Measurements from ENCODE around the gene KLK14. TPM values are rescaled to one million over a fixed set of nuclear protein-coding genes. Genes with fewer than 3 reads are reported as not detected.

The KLK14 gene
- total and polyA plus RNA-seq, 2 experiments from 2014 or later = 0.13 TPM; not detected in 1

- Histone ChIP-seq H3K36me3 (replicated peaks; ENCODE audit: insufficient read depth, low read depth) (no peaks in the 10 kb centered on the region), H3K27me3 (no peaks in the 10 kb centered on the region), H3K79me2 (no peaks in the 10 kb centered on the region), H3K4me3 (no peak overlapping the region), H3K27ac (no peak overlapping the region), H4K20me1 (ENCODE audit: insufficient read depth, poor library complexity, severe bottlenecking) (no peaks in the 10 kb centered on the region), H3K4me1 (ENCODE audit: insufficient read depth) (no peaks in the 10 kb centered on the region), H3K9me3 (ENCODE audit: low read depth) (no peaks in the 10 kb centered on the region), H2AFZ (no peak overlapping the region), H3K9me2 (replicated peaks; ENCODE audit: insufficient read depth) (no peaks in the 10 kb centered on the region), H3K4me2 (no peak overlapping the region)
- 89% methylated on average over 13 of the region's 14 CpGs for WGBS (ENCODE audit: low lambda C conversion rate, missing lambda C conversion rate)
- DNase-seq (ENCODE audit: low spot score) = no peak
- TF ChIP-seq, protein P1, sequence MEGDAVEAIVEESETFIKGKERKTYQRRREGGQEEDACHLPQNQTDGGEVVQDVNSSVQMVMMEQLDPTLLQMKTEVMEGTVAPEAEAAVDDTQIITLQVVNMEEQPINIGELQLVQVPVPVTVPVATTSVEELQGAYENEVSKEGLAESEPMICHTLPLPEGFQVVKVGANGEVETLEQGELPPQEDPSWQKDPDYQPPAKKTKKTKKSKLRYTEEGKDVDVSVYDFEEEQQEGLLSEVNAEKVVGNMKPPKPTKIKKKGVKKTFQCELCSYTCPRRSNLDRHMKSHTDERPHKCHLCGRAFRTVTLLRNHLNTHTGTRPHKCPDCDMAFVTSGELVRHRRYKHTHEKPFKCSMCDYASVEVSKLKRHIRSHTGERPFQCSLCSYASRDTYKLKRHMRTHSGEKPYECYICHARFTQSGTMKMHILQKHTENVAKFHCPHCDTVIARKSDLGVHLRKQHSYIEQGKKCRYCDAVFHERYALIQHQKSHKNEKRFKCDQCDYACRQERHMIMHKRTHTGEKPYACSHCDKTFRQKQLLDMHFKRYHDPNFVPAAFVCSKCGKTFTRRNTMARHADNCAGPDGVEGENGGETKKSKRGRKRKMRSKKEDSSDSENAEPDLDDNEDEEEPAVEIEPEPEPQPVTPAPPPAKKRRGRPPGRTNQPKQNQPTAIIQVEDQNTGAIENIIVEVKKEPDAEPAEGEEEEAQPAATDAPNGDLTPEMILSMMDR (IDR thresholded peaks at IDR 0.05; ENCODE audit: poor library complexity) = no peak
- TF ChIP-seq EZH2 (IDR thresholded peaks at IDR 0.05; ENCODE audit: borderline replicate concordance) (no peak), EZH2phosphoT487 (IDR thresholded peaks at IDR 0.05; ENCODE audit: low read depth, severe bottlenecking, unreplicated experiment) (no peak)
Measured at GRCh38 chr19:51083783-51084182, 1.1 kb upstream of the KLK14 start.

DNA sequence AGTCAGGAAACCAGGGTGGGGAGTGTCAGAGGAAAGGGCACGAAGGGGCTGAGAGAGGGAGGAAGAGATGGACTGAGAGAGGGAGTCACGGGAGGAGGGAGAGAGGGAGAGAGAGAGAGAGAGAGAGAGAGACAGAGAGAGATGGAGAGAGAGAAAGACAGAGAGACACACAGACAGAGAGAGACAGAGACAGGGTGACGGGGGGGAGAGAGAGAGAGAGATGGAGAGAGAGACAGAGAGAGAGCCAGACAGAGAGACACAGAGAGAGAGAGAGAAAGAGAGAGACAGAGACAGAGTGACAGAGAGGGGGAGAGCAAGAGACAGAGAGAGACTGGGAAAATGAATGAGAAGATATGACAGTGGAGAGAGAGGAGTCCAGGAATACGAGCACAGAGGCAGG is 494 bp upstream of the KLK14 start:
- Histone ChIP-seq H3K36me3 (replicated peaks; ENCODE audit: insufficient read depth, low read depth) (no peaks in the 10 kb centered on the region), H2AFZ (no peak overlapping the region), H3K4me2 (no peak overlapping the region), H3K4me3 (no peak overlapping the region), H4K20me1 (ENCODE audit: insufficient read depth, poor library complexity, severe bottlenecking) (no peaks in the 10 kb centered on the region), H3K79me2 (no peaks in the 10 kb centered on the region), H3K4me1 (ENCODE audit: insufficient read depth) (no peaks in the 10 kb centered on the region), H3K27ac (no peak overlapping the region), H3K9me3 (ENCODE audit: low read depth) (no peaks in the 10 kb centered on the region), H3K27me3 (no peaks in the 10 kb centered on the region), H3K9me2 (replicated peaks; ENCODE audit: insufficient read depth) (no peaks in the 10 kb centered on the region)
- no peak for DNase-seq (ENCODE audit: low spot score)
- 65% methylated on average over 2 of the region's 4 CpGs for WGBS (ENCODE audit: low lambda C conversion rate, missing lambda C conversion rate)
- TF ChIP-seq, protein P1 (IDR thresholded peaks at IDR 0.05; ENCODE audit: poor library complexity) = no peak
- TF ChIP-seq EZH2phosphoT487 (IDR thresholded peaks at IDR 0.05; ENCODE audit: low read depth, severe bottlenecking, unreplicated experiment) (no peak), EZH2 (IDR thresholded peaks at IDR 0.05; ENCODE audit: borderline replicate concordance) (no peak)

DNA sequence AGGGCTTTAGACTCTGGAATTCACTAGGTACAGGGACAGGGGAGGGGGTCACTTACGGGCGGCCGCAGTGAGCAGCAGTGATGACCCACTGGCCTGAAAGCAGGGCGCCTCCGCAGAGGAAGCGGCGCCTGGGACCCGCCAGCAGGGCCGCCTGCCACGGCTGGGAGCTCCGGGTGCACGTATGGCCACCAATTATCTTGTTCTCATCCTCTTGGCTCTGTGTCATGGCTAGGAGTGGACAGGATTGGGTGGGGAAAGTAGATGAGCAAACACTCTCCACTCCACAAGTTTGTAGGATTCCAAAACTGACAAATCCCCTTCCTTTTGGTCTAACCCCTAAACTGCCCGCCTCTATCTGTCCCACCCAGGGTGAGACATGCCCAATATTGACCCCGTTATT is 1.2 kb downstream of the KLK14 start:
- TF ChIP-seq, protein P1 (IDR thresholded peaks at IDR 0.05; ENCODE audit: poor library complexity) = no peak
- TF ChIP-seq EZH2 (IDR thresholded peaks at IDR 0.05; ENCODE audit: borderline replicate concordance) (no peak), EZH2phosphoT487 (IDR thresholded peaks at IDR 0.05; ENCODE audit: low read depth, severe bottlenecking, unreplicated experiment) (no peak)
- H3K9me3 ChIP-seq (ENCODE audit: low read depth) = no peaks in the 10 kb centered on the region
- no peak for DNase-seq (ENCODE audit: low spot score)
- 94% methylated on average over 14 of the region's 14 CpGs for WGBS (ENCODE audit: low lambda C conversion rate, missing lambda C conversion rate)
- H3K4me1 ChIP-seq (ENCODE audit: insufficient read depth) = no peaks in the 10 kb centered on the region
- no peaks in the 10 kb centered on the region for H3K27me3 ChIP-seq
- no peaks in the 10 kb centered on the region for H3K36me3 ChIP-seq (replicated peaks; ENCODE audit: insufficient read depth, low read depth)
- H3K27ac ChIP-seq = no peak overlapping the region
- no peaks in the 10 kb centered on the region for H4K20me1 ChIP-seq (ENCODE audit: insufficient read depth, poor library complexity, severe bottlenecking)
- no peaks in the 10 kb centered on the region for H3K9me2 ChIP-seq (replicated peaks; ENCODE audit: insufficient read depth)
- H3K4me3 ChIP-seq = no peak overlapping the region
- no peak overlapping the region for H3K4me2 ChIP-seq
- no peak overlapping the region for H2AFZ ChIP-seq
- no peaks in the 10 kb centered on the region for H3K79me2 ChIP-seq
